NCI-H2196 treated with DMSO at 0.1 percent for 48 hours (cell line): Measurements from ENCODE around the gene TNFSF11.

ENCODE experiments used
- DNase-seq: peaks from one replicate; lab custom pipeline; 2025; ENCODE audit not compliant: unreplicated experiment; lab: John Stamatoyannopoulos, UW

TNFSF11 gene, protein sequence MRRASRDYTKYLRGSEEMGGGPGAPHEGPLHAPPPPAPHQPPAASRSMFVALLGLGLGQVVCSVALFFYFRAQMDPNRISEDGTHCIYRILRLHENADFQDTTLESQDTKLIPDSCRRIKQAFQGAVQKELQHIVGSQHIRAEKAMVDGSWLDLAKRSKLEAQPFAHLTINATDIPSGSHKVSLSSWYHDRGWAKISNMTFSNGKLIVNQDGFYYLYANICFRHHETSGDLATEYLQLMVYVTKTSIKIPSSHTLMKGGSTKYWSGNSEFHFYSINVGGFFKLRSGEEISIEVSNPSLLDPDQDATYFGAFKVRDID

DNA sequence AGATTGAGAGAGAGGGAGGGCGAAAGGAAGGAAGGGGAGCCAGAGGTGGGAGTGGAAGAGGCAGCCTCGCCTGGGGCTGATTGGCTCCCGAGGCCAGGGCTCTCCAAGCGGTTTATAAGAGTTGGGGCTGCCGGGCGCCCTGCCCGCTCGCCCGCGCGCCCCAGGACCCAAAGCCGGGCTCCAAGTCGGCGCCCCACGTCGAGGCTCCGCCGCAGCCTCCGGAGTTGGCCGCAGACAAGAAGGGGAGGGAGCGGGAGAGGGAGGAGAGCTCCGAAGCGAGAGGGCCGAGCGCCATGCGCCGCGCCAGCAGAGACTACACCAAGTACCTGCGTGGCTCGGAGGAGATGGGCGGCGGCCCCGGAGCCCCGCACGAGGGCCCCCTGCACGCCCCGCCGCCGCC lies at the start of gene TNFSF11:
Gene TNFSF11 (plus strand): TSS at position 142 of the 400 bp plus-strand sequence. CDS start 152 bp downstream, at position 294.
- no peak for DNase-seq

- no peak for DNase-seq
Measured at GRCh38 chr13:42524487-42525034, 49.4 kb upstream of the TNFSF11 start.

DNA sequence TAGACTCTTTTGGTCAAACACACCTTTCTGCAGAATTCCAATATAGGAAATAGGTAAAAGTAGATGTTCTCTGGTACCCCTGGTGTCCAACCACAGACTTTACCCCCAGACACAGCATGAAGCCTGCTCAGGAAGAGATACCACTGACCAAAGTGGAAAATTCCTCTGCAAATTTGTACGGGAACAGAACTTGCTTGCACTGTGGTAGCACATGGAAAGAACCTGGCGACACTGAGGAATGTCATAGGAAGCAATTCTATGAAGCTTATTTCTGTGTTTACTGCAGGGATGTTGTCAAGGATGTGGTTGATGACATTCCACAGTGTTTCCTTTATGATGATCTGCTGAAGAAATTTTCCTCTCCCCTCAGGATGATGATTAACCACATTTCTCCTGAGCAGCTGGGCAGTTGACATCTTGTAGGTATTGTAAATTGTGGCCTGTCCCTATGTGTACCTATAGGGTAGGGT lies 48.9 kb upstream of the TNFSF11 start:
- no peak for DNase-seq

DNA sequence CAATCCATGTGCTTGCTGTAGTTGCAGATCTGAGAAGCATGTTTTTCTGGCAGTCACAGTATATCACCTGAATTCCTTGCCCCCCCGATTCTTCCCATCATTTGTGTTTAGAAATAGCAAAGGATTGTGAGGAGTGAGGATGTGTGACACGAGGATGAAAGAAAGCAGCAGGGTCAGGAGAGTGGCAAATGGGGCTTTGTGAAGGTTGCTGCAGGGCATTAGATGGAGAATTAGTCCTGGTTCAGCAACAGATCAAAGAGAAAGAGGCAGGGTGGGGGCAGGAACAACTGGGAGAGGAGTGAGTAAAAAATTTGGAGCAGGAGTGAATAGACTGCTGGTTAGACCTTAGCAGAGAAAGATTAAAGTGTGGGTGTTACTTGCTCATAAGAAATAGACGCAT lies 47.7 kb upstream of the TNFSF11 start:
- no peak for DNase-seq

DNA sequence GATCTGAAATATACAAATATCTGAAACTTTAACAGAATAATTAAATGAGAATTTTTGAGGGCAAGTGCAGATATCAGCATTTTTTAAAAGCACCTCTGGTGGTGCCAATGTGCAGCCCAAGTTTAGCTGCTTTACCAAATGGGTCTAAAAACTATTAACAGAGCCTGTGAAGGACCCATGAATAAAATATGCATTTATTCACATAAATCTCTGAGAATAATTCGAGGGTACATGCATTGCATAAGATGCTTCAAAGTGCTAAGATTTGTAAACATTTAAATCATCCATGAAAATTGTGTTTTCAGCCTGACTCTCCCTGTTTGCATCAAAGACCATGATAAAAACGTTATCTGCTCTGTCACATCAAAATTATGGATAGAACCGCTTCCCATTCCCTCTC lies 47.1 kb upstream of the TNFSF11 start:
- DNase-seq = no peak

DNA sequence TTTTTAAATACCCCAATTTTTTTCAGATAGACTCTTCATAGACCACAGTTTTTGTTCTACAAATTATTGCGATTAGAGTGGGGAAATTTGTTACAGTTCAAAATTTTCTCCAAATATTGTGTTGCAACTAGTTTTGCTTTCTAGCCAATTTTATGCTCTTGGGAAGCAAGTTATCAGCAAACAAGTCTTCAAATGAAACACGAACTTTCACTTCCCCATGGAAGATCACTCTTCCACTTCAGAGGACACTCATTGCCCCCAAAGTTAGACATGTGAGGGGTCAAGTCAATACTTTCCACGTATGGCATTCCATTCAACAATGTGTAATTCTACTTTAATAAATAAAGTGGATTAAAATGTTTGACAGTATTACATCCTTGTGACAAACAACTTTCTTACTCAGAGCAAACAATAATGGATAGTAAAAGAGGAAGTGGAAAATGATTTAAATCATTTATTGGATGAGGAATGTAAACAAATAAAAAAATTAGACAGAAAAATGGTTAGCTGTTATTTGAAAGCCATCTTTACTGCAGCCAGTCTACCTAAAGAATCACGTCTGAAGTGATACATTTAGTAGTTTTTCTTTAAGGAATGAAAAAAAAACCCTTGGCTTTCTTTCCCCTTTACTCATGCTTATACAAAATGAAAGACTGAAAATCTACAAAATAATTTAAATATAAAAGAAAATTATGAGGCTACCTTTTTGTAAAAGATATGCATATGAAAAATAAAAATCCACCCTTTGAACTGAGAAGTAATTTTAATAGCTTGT lies 41.2 kb upstream of the TNFSF11 start:
- no peak for DNase-seq

- no peak for DNase-seq
Measured at GRCh38 chr13:42533336-42533591, 40.7 kb upstream of the TNFSF11 start.

- DNase-seq = no peak
Measured at GRCh38 chr13:42534785-42535184, 39.2 kb upstream of the TNFSF11 start.

DNA sequence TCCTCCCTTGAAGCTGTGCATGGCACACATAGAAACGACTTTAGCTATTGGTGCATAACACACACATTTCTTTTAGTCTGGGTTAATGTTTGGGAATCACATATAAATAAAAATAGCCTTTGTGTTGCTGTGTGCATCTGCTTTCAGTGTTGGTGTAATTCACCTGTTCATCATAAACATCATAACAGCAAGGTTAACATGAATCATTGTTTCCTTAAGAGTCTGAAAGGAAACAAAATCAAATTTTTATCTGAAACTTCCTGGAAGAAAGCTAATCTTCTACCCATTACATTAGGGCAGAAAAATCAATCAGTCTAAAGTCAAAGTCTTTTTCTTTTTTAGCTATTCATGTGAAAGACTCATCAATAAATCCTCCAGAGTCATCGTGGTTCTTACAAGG lies 35.0 kb upstream of the TNFSF11 start:
- no peak for DNase-seq

- no peak for DNase-seq
Measured at GRCh38 chr13:42539670-42540069, 34.3 kb upstream of the TNFSF11 start.

- no peak for DNase-seq
Measured at GRCh38 chr13:42543215-42543797, 30.6 kb upstream of the TNFSF11 start.

- DNase-seq = no peak
Measured at GRCh38 chr13:42544246-42544926, 29.6 kb upstream of the TNFSF11 start.

DNA sequence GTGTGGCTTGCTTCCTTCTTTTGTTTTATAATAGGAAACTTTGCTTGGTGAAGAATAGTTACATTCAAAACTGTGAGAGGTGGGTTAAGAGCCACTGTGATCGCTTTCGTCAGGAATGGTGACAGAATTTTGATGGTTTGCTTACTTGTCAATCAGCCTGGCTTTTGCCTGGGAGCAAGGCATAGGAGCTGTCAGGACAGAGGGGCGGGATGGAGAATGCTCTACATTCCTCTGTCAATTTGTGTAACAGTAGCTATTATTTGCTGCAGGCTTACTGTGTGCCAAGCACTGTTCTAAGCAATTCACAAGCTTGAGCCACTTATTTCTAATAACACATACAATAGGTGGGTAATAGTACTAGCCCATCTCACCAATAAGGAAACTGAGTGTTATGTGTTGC lies 28.1 kb upstream of the TNFSF11 start:
- no peak for DNase-seq

- no peak for DNase-seq
Measured at GRCh38 chr13:42547612-42548011, 26.3 kb upstream of the TNFSF11 start.

DNA sequence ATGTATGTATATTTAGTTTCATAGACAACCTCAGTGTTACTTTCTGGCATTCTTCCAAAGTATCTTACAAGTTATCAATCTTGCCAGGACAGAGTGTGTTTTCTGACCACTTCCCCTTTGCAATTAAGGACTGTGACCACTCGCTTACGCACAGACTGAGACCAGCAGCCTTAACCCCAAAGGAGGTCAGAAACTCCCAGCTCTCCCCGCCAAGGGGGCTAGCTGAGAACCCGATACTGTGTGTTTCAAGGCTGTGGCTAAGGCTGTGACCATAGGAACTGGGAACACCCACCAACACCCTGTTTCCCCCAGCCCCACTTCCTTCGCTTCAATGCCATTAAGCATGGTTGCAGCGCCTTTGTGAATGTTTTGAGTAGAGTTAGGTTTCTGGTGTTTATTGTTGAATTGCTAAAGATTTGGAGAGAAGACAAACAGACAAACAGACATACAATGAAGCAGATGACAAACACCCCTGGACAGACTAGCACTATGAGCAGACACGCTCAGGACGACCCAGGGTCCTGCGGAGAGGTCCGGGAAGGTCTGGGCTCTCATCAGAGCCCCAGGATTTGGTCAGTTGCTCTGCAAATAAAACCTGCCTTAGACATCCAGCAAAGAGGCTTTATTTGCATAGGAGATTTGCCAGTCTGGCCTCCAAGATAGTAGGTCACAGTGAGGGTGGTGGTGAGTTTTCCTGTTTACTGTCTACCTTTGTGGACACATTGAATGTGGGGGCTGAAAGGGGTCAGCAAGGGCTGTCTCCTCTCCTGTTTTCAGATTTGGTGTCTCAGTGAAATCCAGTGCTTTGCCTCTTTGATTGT lies 25.0 kb upstream of the TNFSF11 start:
- no peak for DNase-seq

- no peak for DNase-seq
Measured at GRCh38 chr13:42549552-42549936, 24.4 kb upstream of the TNFSF11 start.

GRCh38 chr13:42551611-42552010 lies 22.3 kb upstream of the TNFSF11 start:
- DNase-seq = no peak

DNA sequence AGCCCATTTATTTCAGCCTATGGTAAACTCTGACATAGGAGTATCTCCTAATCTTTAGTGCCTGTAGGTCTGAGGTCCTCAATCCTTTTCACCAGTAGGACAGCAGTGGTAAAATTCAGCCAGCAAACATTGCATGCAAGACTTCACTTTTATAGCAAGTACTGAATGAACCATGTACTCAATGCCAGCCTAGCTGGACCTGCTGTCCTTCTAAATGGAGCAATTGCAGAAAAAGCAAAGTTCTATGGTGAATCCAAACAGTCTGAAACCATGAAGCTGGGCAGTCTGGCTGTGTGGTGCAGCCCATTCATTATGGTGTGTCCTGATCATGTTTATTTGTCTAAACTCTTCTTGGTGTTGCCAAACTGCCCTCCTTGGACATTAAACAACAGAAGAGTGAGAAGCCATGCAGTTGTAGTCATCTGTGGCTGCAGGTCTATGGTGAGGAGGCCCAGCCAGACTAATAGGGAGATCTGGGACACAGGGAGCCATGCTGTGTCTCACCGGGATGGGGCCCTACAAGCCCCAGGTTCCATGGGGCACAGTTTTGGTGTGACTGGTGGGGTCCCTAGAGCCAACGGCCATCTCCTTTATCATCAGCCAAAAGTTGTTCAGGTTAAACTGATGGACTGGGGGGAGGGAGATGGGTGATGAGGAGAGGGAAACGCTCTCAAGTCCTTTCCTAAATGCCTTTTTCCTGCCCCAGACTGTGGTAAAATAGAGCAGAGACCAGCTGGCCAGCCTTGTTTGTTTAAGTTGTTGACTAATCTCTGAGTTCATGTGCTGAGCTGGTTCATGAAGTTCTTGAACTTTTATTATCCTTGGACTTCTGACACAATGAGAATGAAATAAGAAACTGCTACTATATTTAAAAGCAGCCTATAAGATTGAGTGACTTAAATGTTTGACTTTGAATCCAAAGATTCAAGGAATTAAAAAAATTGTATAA lies 20.6 kb upstream of the TNFSF11 start:
- DNase-seq = no peak

DNA sequence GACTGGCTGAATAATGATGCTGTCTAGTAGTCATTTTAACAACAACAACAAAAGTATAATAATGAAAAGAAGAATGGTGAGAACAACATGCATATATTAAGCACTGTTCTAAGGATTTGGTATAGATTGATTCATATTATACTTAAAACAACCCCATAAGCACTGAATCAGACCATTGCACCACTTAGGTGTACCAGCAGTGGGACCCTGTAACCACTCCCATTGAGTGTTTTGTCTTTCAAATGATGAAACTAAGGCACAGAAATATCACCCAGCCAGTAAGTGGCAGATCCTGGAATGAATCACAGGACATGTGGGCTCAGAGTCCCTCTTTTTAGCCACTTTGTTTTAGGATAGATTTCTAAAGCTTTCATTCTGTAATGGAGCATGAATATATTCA lies 14.9 kb upstream of the TNFSF11 start:
- DNase-seq = no peak
